ENCODE measurements around the gene CELF5.
"Not testable (repeated sequence)": the region's sequence is repeated elsewhere in the genome, so short reads cannot be mapped to it uniquely, and the experiment has no call there.

Gene CELF5

DNA sequence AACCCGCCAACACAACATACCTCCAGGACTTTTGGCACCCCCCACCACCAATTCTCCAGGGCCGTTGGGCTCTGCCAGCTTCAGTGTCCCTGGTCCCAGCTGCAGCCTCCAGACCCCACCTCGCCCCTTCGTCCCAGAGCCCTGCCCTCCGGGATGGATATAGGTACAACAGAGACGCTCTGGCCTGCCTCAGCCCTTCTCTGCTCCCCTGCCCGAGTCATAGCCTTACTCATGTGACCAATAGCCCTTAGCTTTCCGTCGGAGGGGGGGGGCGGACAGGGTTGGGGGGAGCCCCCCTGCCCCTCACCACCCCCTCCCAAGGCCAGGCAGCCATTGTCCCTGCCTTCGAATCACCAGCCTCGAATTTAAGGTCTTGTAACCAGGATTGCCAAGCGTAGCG is 71.1 kb downstream of the CELF5 start:
- DNase-seq = no peak

DNA sequence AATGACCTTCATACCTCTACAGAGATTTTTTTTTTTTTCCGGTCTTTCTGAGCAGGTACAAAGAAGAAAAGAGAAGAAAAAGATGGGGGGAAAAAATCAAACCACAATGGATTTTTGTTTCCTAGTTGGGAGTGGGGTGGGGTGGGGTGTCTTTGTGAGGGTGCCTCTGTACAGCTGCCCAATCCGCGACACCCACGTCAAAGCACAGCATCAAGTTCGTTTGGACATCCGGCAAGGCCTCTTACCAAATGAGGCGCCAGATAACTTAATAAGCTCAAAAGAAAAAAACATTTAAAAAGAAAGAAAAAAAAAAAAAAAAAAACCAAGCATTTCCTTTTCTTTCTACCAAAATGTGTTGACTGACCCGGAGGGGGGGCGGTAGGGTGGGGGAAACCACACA is 71.6 kb downstream of the CELF5 start:
- DNase-seq = no peak

DNA sequence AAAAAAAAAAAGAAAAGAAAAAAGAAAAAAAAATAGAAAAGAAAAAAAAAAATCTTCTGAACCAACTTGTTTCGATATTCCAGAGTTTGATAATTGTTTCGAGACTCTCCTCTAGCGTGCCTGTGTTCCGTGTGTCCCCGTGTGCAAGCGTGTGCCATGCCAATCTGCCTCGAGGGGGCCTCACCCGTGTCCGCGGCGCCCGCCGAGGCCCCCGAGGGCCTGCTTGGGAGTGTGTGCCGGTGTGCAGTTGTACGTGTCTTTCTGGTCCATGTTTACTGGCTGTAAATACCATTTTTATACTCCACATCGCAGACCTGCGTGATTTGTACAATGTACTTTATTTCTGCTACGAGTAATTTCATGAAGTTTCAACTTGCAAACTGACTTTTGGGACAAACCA is 72.0 kb downstream of the CELF5 start:
- no peak for DNase-seq

DNA sequence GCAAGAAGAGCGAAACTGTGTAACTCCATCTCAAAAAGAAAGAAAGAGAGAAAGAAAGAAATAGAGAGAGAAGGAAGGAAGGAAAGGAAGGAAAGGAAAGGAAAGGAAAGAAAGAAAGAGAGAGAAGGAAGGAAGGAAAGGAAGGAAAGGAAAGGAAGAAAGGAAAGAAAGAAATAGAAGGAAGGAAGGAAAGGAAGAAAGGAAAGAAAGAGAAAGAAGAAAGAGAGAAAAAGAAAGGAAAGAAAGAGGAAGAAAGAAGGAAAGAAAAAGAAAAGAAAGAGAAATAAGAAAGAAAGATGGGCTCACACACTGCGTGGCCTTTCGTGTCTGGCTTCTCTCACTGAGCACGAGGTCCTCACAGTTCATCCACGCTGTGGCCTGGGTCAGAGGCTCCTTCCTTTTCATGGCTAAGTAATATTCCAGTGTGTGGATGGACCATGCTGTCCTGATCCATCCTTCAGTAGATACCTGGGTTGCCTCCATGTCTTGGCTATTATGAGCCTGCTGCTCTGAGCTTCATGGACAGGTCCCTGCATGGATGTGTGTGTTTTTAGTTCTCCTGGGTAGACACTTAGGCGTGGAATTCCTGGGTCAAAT is 74.5 kb downstream of the CELF5 start:
- DNase-seq = no peak

DNA sequence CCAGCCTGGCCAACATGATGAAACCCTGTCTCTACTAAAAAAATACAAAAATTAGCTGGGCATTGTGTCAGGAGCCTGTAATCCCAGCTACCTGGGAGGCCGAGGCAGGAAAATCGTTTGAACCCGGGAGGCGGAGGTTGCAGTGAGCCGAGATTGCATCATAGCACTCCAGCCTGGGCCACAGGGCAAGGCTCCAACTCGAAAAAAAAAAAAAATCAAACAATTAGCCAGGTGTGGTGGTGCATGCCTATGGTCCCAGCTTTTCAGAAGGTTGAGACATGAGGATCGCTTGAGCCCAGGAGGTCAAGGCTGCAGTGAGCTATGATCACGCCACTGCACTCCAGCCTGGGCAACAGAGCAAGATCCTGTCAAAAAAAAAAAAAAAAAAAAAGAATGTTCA is 76.1 kb downstream of the CELF5 start:
- DNase-seq = not testable (repeated sequence)

DNA sequence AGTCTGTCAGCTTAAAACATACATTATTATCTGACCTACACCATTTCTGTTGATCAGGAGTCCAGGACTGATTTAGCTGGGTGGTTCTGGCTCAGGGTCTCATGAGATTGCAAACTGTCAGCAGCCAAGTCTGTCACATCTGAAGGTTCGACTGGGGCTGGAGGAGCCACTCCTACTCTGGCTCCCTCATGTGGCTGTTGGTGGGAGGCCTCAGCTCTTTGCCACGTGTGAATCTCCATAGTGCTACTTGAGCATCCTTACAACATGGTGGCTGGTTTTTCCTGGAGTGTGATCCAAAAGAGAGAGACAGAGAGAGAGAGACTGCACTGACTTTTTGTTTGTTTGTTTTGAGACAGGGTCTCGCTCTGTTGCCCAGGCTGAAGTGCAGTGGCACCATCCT is 78.3 kb downstream of the CELF5 start:
- no peak for DNase-seq

DNA sequence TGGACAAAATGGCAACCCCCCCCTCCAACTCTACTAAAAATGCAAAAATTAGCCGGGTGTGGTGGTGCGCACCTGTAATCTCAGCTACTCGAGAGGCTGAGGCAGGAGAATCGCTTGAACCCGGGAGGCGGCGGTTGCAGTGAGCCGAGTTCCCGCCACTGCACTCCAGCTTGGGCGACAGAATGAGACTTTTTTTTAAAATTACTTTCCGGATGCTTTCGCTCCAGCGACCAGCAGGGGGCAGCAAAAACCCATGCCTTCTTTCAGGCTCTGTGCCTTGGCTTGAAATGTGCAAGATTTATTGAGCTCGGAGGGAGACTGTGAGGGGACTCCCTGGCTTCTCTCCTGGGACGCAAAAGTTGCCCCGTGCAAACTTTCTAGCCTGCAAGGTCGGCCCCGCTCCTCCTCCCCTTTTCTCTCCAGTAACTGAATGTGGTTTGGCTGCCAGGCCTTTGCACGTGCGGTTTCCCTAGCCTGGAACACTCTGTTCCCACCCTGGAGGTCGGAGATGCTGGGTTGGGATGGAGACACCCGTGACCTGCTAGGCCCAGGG is 80.5 kb downstream of the CELF5 start:
- DNase-seq = no peak

DNA sequence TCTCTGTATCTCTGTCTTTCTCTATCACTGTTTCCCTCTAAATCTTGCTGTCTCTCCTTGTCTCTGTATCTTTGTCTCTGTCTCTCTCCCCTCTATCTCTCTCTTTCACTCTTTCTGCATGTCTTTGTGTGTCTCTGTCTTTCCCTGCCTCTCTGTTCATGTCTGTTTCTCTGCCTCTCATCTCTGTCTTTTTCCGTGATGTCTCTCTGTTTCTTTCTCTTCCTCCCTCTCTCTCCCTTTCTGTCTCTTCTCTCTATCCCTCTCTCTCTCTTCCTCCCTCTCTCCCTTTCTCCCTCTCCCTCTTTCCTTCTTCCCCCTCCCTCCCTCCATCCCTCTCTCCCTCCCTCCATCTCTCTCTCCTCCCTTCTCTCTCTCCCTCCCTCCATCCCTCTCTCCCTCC is 85.3 kb downstream of the CELF5 start:
- DNase-seq = no peak

DNA sequence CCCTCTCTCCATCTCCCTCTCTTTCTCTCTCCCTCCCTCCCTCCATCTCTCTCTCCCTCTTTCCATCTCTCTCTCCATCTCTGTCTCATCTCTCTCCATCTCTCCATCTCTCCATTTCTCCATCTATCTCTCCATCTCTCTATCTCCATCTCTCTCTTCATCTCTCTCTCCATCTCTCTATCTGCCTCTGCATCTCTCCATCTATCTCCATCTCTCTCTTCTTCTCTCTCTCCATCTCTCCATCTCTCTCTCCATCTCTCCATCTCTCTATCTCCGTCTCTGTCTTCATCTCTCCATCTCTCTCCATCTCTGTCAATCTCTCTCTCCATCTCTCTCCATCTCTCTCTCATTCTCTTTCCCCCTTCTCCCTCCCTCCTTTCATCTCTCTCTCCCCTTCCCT is 85.8 kb downstream of the CELF5 start:
- DNase-seq = no peak

DNA sequence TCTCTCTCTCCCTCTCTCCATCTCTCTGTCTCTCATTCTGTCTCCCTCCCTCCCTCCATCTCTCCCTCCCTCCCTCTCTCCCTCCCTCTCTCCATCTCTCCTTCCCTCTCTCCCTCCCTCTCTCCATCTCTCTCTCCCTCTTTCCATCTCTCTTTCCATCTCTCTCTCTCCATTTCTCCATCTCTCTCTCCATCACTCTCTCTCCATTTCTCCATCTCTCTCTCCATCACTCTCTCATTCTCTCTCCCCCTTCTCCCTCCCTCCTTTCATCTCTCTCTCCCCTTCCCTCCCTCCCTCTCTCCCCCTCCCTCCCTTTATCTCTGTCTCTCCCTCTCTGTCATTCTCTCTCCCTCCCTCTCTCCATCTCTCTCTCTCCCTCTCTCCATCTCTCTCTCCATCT is 86.2 kb downstream of the CELF5 start:
- no peak for DNase-seq

DNA sequence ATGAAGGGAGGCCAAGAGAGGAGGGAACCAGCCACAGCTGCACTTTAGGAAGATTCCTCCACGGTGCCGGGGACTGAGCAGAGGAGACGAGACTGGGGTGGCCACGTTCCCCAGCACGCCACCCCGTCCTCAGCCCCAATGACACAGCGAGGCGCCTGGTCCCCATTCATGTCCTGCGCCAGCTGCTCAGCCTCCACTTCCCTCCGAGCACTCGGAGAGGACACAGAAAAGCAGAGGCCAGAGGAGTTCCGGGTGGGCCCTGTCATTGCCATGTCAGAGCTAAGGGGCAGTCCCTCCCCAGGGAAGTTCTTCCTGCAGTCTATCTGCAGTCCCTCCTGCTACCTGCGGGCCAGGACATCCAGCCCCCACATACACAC is 88.7 kb downstream of the CELF5 start:
- no peak for DNase-seq

DNA sequence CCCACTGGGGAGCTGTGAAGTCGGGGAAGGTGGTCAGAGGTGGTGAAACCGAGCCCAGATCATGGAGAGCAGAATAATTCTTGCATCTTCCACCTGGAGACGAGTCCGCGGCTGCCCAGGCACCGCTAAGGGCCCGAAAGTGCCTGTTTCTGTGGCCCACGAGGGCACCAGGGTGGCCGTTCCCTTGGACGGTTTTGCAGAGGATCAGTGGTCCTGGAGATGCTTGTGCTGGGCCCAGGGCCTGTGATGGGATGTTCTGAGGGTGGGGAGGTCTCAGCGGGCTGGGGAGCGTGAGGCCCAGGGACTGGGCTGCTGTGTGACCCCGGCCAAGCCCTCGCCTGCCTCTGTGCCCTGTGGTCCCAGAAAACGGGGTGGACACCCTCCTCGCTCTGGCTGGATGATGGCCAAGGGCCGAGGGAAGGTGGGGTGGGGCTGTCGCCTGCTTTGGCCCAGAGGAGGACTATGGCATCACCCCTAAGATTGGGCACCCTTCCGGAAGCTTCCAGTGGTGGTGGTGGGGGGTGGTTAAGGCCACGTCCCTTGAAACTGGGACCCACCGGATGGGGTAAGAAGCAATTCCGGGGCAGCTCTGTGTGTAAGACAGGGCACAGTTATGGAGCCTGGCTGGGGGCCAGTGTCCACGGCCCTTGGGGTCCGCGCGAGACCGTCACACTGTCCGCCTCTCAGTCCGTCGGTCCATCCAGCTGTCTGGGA is 90.7 kb downstream of the CELF5 start:
- DNase-seq = no peak

DNA sequence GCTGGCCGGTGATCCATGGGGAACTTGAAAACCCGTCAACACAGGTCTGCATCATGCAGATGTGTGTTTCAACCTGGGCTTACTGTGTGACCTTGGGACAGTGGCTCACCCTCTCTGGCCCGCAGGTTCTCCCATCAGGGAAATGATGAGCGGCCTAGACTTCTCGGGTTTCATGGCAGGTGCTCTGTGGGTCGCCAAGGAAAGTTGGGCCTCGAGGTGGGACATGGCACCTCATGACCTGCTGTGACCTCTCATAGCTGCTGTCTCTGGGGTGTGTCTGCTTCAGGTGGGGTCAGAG is 91.2 kb downstream of the CELF5 start:
- no peak for DNase-seq

DNA sequence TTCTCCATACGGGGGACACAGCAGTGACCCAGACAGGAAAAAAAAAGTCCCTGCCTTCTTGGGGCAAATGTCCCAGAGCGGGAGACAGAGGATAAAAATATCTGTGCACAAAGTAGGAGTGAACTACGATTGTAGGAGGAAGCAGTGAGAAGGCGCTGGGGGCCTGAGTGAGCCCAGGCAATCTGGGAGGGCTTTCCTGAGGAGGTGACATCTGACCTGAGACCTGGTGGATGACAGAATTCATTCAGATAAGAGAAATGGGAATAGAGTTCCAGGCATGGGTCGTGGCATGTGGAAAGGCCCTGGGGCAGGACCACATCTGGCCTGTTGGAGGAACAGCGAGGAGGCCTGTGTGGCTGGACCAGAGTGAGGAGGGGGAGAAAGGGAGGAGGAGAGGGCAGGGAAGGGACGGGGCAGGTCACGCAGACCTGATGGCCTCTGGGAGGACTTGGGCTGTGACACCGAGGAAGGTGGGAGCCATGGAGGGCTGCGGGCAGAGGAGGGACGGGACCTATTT is 91.7 kb downstream of the CELF5 start:
- no peak for DNase-seq

DNA sequence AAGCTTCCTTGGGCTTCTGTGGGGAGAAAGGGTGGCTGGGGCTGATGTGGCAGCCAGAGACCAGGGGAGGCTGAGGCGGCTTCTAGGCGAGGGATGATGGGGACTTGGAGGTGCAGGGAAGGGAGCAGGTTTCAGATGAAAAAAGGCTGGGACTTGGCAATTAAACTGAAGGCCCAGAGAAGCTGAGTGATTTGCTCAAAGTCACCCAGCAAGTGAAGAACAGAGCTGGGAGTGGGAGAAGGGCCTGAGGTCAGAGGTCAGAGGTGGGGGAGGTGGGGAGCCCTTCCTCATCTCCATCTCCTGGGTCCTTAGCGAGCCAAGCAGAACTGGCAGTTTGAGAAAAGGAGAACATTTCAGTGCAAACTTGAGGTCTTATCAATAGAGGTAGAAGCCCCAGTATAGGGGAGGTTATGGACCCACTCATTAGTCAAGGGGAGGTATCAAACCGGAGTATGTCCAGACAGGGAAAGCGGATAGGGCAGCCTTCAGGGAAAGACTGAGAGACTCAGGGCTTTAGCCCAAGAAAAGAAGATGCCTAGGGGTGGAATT is 92.3 kb downstream of the CELF5 start:
- no peak for DNase-seq

DNA sequence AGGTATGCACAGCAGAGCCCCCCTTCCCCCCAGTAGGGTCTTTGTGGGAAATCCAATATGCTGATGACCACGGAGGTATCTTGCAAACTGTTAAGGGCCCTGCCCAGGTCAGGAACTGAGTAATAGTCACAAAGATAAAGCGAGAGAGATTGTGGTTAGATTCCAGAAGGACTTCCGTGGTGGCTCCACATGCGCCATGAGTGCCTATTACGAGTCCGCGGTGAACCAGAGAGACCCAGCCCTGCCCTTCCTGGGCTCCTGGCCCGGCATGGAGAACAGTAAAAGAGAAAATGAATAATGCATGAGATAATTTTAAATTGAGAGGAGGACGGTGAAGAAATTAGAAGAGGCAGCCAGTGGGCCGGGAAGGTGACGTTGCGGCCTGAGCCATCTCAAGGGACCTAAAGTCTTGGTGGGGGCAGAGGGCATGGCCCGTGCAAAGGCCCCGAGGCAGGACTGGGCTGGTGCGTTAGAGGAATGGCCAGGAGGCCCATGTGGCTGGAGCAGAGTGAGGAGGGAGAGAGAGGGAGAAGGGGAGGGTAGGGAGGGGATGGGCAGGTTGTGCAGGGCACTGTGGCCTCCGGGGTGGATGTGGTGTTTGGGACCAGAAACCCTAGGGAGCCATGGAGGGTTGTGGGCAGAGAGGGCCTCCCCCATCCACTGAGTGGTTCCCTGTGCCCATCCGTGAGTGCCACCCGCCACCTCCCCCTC is 95.3 kb downstream of the CELF5 start:
- DNase-seq = no peak

DNA sequence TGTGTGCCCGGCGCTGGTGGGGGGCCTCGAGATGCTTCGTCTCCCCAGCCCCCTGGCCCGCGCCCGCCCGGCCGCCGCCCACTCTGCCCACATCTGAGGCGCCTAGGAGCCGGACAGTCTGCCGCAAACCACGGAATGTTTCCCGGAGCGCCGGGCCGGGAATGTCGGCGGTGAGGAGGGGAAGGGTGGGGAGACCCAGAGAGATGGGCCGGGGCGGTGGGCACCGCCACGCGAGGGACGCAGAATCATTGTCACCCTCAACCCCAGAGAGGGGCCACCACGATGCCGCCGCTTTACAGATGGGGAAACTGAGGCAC is 95.9 kb downstream of the CELF5 start:
- DNase-seq = no peak

DNA sequence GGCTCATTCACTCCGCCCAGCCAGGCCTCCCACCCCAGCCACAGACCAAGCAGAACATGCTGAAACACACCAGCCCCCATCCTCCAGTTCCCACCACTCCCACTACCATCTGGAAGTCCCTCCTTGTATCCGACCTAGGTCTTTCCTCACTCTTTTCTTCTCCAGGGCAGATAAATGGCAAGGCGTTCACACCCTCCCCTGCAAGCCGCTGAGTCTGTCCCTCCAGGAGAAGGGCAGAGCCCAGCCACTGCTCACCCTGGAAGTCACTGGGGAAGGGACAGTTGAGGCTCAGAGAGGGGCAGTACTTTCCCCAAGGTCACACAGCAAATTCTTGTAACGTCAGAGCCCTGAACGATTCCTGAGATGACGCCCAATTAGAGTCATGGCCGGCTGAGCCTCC is 96.4 kb downstream of the CELF5 start:
- no peak for DNase-seq

DNA sequence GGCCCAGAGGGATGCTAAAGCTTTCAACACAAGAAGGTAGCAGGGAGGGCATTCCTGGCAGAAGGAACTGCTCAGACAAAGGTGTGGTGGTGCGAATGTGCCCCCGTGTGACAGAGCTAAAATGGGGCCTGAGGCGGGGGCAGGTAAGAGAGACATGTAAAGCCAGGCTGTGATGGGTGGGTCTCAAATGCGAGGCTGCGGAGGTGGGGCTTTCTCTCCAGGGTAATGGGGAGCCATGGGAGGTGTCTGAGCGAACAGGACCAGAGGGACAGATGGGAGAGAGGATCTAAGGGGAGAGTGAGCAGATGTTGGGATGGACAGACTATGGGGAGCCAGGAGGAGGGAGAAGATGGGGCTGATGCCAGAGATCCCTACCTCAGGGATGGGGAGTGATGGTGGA is 97.2 kb downstream of the CELF5 start:
- DNase-seq = no peak

DNA sequence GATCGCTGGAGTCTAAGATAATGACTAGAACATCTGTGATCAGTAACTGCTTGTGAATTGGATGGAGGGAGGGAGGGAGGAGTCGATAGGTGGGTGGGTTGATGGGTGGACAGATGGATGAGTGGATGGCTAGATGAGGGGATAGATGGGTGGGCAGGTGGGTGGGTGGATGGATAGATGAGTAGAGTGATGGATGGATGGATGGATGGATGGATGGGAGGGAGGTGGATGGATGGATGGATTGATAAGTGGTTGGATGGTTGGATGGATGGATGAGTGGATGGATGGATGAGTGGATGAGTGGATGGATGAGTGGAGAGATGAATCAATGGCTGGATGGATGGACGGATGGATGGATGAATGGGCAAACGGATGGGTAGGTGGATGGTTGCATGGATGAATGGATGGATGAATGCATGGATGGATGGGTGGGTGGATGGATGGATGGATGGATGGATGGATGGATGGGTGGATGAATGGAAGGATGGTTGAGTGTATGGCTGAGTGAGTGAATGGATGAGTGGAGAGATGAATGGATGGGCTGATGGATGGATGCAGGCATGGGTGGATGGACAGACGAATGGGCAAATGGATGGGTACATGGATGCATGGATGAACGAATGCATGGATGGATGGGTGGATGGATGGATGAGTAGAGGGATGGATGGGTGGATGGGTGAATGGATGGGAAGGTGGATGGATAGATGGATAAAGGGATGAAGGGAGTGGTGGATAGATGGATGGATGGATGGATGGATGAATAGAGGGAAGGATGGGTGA is 97.9 kb downstream of the CELF5 start:
- DNase-seq = no peak

DNA sequence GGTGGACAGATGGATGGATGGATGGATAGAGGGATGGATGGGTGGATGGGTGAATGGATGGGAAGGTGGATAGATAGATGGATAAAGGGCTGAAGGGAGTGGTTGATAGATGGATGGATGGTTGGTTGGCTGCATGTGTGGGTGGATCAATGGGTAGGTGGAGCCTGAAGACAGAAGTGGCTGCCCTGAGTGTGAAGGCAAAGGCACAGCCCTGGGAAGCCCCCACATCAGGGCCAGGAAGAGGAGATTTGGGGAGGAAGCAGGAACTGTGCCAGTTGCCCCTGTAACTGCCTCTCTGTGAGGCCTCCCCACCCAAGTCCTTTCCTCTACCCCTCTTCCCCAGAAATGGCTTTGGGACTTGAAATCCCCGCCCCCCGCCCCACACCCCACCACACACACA is 98.6 kb downstream of the CELF5 start:
- no peak for DNase-seq

DNA sequence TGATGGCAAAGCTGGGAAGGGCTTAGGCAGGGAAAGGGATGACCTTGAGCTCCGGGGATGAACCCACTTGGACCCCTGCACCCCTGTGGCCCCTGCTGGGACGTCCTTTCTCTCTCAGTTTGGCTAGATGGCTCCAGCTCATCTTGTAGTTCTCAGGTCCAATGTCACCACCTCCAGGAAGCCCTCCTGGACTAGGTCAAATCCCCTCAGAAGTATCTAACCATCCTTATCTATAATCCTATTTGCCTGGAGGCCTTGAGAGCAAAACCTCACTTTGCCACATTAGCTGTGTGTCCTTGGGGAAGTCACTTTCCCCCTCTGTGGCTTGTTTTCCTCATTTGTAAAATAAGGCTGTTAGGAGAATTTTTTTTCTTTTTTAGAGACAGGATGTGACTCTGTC is 99.2 kb downstream of the CELF5 start:
- no peak for DNase-seq

DNA sequence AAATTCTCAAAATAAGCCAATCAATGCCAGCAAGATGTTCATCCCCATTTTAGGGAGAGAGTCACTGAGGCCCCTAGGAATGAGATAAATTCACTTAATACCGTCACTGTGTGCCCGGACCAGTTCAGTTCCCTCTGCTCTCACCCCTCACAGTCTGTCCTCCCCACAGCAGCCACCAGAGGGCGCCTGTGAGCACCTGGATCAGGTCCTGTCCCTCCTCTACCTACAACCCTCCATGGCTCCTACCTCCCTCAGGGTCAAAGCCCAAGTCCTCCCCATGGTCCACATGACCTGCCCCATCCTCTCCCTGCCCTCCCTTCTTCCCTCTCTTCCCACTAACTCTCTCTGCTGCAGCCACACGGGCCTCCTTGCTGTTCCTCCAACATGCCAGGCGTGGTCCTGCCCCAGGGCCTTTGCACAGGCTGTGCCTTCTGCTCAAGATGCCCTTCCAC is 100.0 kb downstream of the CELF5 start:
- DNase-seq = no peak
